Right atrium auricular region (tissue), 2 donors: ENCODE measurements around the gene MBD3. TPM values are rescaled to one million over a fixed set of nuclear protein-coding genes. Genes with fewer than 3 reads are reported as not detected.

ENCODE experiments used
- DNase-seq: peaks from one replicate; pipeline ENCODE4 v3.0.0-alpha.2; 2019; ENCODE audit warnings: low spot score
- H3K27ac ChIP-seq, 2 donors: fragments of 200-600 bp; sonication (generic); 1 replicate in 1 of 2; 2 replicates in 1 of 2; pipeline ENCODE4 v1.5.1; 2016 to 2019
- H3K27me3 ChIP-seq, 2 donors: fragments of 200-600 bp; sonication (generic); one replicate each; pipeline versions ENCODE4 v1.5.1 to v1.6.0; 2017 to 2019
- H3K36me3 ChIP-seq: fragments of 200-600 bp; sonication (generic); one replicate; pipeline ENCODE4 v1.5.1; 2016
- H3K4me1 ChIP-seq, 2 donors: fragments of 200-600 bp; sonication (generic); one replicate each; pipeline versions ENCODE4 v1.5.1 to v1.6.0; 2017 to 2019
- H3K4me3 ChIP-seq, 2 donors: fragments of 200-600 bp; sonication (generic); 1 replicate in 1 of 2; 2 replicates in 1 of 2; pipeline ENCODE4 v1.5.1; 2017 to 2019; ENCODE audit warnings: mild to moderate bottlenecking in 1 of 2, moderate library complexity in 1 of 2
- H3K9me3 ChIP-seq, 2 donors: fragments of 200-600 bp; sonication (generic); one replicate each; pipeline ENCODE4 v1.5.1; 2019
- total RNA-seq, 2 donors: library from RNA; depleted of rRNA; stranded (reverse); fragments of >200 nt; gene quantifications; one replicate each; pipeline ENCODE4 v1.1.0, GENCODE V29; 2016
- TF ChIP-seq, protein P1 (sequence below), 2 donors: fragments of 200-600 bp; sonication (generic); IDR thresholded peaks; one replicate each; pipeline ENCODE4 v1.5.1; 2019; ENCODE audit warnings: antibody characterized with exemption in 2 of 2

MBD3 gene
- total RNA-seq, 2 donors from 2014 or later, result 64.3 to 86.8 TPM

DNA sequence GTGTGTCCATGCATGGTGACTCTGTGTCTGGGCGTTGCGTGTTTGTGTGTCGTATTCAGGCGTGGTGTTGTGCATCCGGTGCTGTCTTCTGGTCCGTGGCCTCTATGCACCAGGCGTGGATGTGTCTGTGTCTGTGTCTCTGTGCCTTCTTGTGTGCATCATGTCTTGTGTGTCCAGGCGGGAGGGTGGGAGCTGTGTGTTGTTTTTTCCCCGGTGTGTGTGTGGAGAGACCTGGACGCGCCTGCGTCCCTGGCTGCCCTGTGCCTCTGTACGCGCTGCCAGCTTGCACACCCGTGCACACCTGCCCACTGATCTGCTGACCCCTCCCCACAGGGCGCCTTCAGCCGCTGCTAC lies 67.7 kb downstream of the MBD3 start:
- H3K27me3 ChIP-seq, result peaks cover 0 to 2% of the 10 kb centered on the region in 2 donors
- no peaks in the 10 kb centered on the region for H3K9me3 ChIP-seq
- H3K4me3 ChIP-seq, result no peak overlapping the region
- peaks cover 0 to 12% of the 10 kb centered on the region in 2 donors for H3K4me1 ChIP-seq
- DNase-seq, result no peak
- no peaks in the 10 kb centered on the region for H3K36me3 ChIP-seq
- no peak overlapping the region for H3K27ac ChIP-seq
- TF ChIP-seq, protein P1, sequence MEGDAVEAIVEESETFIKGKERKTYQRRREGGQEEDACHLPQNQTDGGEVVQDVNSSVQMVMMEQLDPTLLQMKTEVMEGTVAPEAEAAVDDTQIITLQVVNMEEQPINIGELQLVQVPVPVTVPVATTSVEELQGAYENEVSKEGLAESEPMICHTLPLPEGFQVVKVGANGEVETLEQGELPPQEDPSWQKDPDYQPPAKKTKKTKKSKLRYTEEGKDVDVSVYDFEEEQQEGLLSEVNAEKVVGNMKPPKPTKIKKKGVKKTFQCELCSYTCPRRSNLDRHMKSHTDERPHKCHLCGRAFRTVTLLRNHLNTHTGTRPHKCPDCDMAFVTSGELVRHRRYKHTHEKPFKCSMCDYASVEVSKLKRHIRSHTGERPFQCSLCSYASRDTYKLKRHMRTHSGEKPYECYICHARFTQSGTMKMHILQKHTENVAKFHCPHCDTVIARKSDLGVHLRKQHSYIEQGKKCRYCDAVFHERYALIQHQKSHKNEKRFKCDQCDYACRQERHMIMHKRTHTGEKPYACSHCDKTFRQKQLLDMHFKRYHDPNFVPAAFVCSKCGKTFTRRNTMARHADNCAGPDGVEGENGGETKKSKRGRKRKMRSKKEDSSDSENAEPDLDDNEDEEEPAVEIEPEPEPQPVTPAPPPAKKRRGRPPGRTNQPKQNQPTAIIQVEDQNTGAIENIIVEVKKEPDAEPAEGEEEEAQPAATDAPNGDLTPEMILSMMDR (IDR thresholded peaks at IDR 0.05), result no peak

DNA sequence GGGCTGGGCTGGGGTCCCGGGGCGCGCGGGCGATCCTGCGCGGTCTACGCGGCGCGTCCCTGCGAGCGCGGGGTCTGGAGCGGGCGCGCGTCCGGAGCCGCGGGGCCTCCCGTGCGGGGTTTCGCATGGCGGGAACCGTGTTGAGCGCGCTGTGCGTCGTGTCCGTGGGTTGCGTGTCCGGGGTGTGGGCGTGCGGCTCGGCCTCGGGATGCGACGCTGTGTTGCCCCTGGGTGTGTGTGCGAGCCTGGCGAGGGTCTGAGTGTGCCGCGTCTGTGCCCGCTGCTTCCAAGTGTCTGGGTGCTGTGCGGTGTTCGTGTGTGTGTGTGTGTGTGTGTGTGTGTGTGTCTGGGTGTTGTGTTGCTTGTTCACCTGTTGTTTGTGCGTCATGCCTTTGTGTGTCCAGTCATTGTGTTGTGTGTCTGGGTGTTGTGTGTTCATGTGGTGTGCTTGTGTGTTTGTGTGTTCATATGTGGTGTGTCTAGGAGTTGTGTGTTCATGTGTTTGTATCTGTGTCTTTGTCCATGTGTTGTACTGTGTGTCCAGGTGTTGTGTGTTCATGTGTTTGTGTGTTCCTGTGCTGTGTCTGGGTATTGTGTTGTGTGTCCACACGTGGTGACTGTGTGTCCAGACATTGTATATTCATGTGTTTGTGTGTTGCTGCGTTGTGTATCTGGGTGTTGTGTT lies 68.2 kb downstream of the MBD3 start:
- Histone ChIP-seq H3K9me3 (no peaks in the 10 kb centered on the region), H3K27me3 (peaks cover 0 to 2% of the 10 kb centered on the region in 2 donors)

More for the DNA sequence above, 68.2 kb downstream of the MBD3 start:
- H3K4me1 ChIP-seq, result peaks cover 0 to 12% of the 10 kb centered on the region in 2 donors
- no peaks in the 10 kb centered on the region for H3K36me3 ChIP-seq
- peak overlapping the region in 1 of 2 donors; percentile 31 for H3K4me3 ChIP-seq
- DNase-seq, result no peak
- H3K27ac ChIP-seq, result no peak overlapping the region
- TF ChIP-seq, protein P1 (IDR thresholded peaks at IDR 0.05), result no peak

Other genes with a start within 250 kb of the MBD3 start
- gene NDUFS7, start 209.0 kb downstream of the MBD3 start, total RNA-seq, result 100 to 1,000 TPM; 234 to 326 TPM
- 10 to 100 TPM; 45.8 to 92.5 TPM for gene GAMT, start 191.3 kb downstream of the MBD3 start, total RNA-seq
- 10 to 100 TPM; 32.6 to 47.5 TPM for gene DAZAP1, start 185.3 kb downstream of the MBD3 start, total RNA-seq
- 1,000 to 10,000 TPM; 1,712 to 2,156 TPM for gene RPS15, start 154.5 kb downstream of the MBD3 start, total RNA-seq
- gene APC2, start 142.7 kb downstream of the MBD3 start, total RNA-seq, result under 1 TPM; 0.04 to 0.35 TPM
- gene C19orf25, start 113.7 kb downstream of the MBD3 start, total RNA-seq, result 10 to 100 TPM; 19.1 to 22.3 TPM
- 1 to 10 TPM; 1.0 to 4.4 TPM for gene PCSK4, start 102.5 kb downstream of the MBD3 start, total RNA-seq
- gene REEP6, start 101.7 kb downstream of the MBD3 start, total RNA-seq, result 1 to 10 TPM; 1.3 to 2.3 TPM
- gene ADAMTSL5, start 79.8 kb downstream of the MBD3 start, total RNA-seq, result 10 to 100 TPM; 14.5 to 27.2 TPM
- gene PLK5, start 68.8 kb downstream of the MBD3 start, total RNA-seq, result not detected
- 10 to 100 TPM in 1 of 2 donors, 1 to 10 TPM in 1; 7.5 to 17.0 TPM for gene MEX3D, start 24.5 kb downstream of the MBD3 start, total RNA-seq
- 100 to 1,000 TPM; 172 to 191 TPM for gene UQCR11, start 12.6 kb upstream of the MBD3 start, total RNA-seq
- gene TCF3, start 59.8 kb upstream of the MBD3 start, total RNA-seq, result 10 to 100 TPM; 18.5 to 28.7 TPM
- gene ONECUT3, start 160.6 kb upstream of the MBD3 start, total RNA-seq, result not detected
- gene ATP8B3, start 219.4 kb upstream of the MBD3 start, total RNA-seq, result under 1 TPM; 0.51 to 0.74 TPM